ENCODE data around the gene NEURL1.

DNA sequence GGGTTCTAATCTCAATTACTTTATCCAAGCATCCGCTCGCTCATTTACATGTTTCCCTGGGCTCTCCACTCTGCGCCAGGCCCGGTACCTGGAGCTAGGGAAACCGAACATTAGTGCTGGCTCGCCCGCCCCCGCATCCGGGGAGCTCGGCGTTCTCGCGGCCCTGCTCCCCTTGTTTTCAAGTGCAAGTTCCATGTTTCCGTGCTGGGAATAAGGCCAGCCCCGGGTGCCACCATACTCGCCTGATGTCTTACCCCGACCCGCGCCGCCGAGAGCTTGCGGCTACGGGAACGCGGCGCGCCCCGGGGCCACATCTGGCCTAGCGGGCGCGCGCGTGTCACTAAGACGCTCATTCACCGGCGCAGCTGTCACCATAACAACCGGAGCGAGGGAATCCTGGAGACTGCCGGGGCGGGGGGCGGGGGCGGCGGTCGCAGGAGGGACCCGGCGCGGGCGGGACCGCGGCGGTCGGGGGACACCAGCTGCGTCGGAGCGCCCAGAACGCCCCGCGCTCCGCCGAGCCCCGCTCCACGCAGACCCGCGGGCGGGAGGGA lies at the start of gene NEURL1:
- TF ChIP-seq, protein P1, sequence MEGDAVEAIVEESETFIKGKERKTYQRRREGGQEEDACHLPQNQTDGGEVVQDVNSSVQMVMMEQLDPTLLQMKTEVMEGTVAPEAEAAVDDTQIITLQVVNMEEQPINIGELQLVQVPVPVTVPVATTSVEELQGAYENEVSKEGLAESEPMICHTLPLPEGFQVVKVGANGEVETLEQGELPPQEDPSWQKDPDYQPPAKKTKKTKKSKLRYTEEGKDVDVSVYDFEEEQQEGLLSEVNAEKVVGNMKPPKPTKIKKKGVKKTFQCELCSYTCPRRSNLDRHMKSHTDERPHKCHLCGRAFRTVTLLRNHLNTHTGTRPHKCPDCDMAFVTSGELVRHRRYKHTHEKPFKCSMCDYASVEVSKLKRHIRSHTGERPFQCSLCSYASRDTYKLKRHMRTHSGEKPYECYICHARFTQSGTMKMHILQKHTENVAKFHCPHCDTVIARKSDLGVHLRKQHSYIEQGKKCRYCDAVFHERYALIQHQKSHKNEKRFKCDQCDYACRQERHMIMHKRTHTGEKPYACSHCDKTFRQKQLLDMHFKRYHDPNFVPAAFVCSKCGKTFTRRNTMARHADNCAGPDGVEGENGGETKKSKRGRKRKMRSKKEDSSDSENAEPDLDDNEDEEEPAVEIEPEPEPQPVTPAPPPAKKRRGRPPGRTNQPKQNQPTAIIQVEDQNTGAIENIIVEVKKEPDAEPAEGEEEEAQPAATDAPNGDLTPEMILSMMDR (IDR thresholded peaks at IDR 0.05; ENCODE audit: insufficient read depth, low read length, poor library complexity, severe bottlenecking): no peak
- no peak for TF ChIP-seq EZH2phosphoT487 (conservative IDR thresholded peaks at IDR 0.05; ENCODE audit: low read length)
